NCI-H460 (cell line): Measurements from ENCODE around the gene SHLD1. TPM values are rescaled to one million over a fixed set of nuclear protein-coding genes. Genes with fewer than 3 reads are reported as not detected.
"Not testable (repeated sequence)": the region's sequence is repeated elsewhere in the genome, so short reads cannot be mapped to it uniquely, and the experiment has no call there.

Experiments
- DNase-seq: peaks from one replicate; pipeline ENCODE4 v3.0.0-alpha.2; 2016; ENCODE audit warnings: low read depth; ENCODE audit errors: extremely low read depth
- total RNA-seq: library from RNA; depleted of rRNA; stranded (reverse); fragments of >200 nt; shearing (Covaris generic); gene quantifications from 2 replicates; pipeline ENCODE4 v1.2.3, GENCODE V29; 2014

Gene SHLD1
- total RNA-seq, 1 experiment from 2014 or later, result 4.8 TPM

GRCh38 chr20:5779071-5779900 is 29.1 kb downstream of the SHLD1 start:
- no peak for DNase-seq

- DNase-seq, result no peak
Observed at GRCh38 chr20:5780846-5781217, 30.6 kb downstream of the SHLD1 start.

GRCh38 chr20:5781367-5781766 is 31.2 kb downstream of the SHLD1 start:
- not testable (repeated sequence) for DNase-seq

GRCh38 chr20:5781798-5782750 is 31.9 kb downstream of the SHLD1 start:
- DNase-seq, result no peak

GRCh38 chr20:5784735-5785134 is 34.5 kb downstream of the SHLD1 start:
- no peak for DNase-seq

- no peak for DNase-seq
Observed at GRCh38 chr20:5785146-5785545, 34.9 kb downstream of the SHLD1 start.

- no peak for DNase-seq
Observed at GRCh38 chr20:5786930-5787795, 37.0 kb downstream of the SHLD1 start.

GRCh38 chr20:5787796-5788165 is 37.6 kb downstream of the SHLD1 start:
- no peak for DNase-seq

- DNase-seq, result peak; percentile 86
Observed at GRCh38 chr20:5788385-5788895, 38.2 kb downstream of the SHLD1 start.

- no peak for DNase-seq
Observed at GRCh38 chr20:5789827-5790226, 39.6 kb downstream of the SHLD1 start.

GRCh38 chr20:5793916-5794315 is 43.7 kb downstream of the SHLD1 start:
- DNase-seq, result no peak

GRCh38 chr20:5796331-5797040 is 46.3 kb downstream of the SHLD1 start:
- no peak for DNase-seq

GRCh38 chr20:5797165-5797564 is 47.0 kb downstream of the SHLD1 start:
- no peak for DNase-seq

- no peak for DNase-seq
Observed at GRCh38 chr20:5797843-5798462, 47.8 kb downstream of the SHLD1 start.

GRCh38 chr20:5803754-5804303 is 53.6 kb downstream of the SHLD1 start:
- DNase-seq, result not testable (repeated sequence)

- no peak for DNase-seq
Observed at GRCh38 chr20:5806457-5807263, 56.5 kb downstream of the SHLD1 start.

- DNase-seq, result no peak
Observed at GRCh38 chr20:5807431-5807830, 57.2 kb downstream of the SHLD1 start.

- no peak for DNase-seq
Observed at GRCh38 chr20:5808901-5809300, 58.7 kb downstream of the SHLD1 start.
